Gastrocnemius medialis (tissue), 4 donors: ENCODE measurements around the gene HSPA4. TPM values are rescaled to one million over a fixed set of nuclear protein-coding genes. Genes with fewer than 3 reads are reported as not detected.
A peak's percentile ranks its signal among the peaks of the same experiment; 100 is the strongest.

Experiments used
- ATAC-seq, 2 donors: fragments of 150-250 bp; one replicate each; pipeline ENCODE4 v1.9.1; 2016
- DNase-seq, 2 donors: peaks; one replicate each; pipeline ENCODE4 v3.0.0-alpha.2; 2019
- H3K27ac ChIP-seq, 4 donors: fragments of 200-600 bp; sonication (generic); 1 replicate in 1 of 4; 2 replicates in 3 of 4; pipeline ENCODE4 v1.5.1; 2016 to 2018; ENCODE audit warnings: mild to moderate bottlenecking in 2 of 4, moderate library complexity in 1 of 4
- H3K27me3 ChIP-seq, 3 donors: fragments of 200-600 bp; sonication (generic) in 2 of 3; 1 replicate in 1 of 3; 2 replicates in 2 of 3; pipeline versions ENCODE4 v1.5.1 to v1.6.0; 2016 to 2019; ENCODE audit warnings: mild to moderate bottlenecking in 1 of 3, moderate library complexity in 1 of 3
- H3K36me3 ChIP-seq, 2 donors: fragments of 200-600 bp; sonication (generic) in 1 of 2; one replicate each; pipeline ENCODE4 v1.5.1; 2017 to 2018
- H3K4me1 ChIP-seq, 2 donors: fragments of 200-600 bp; sonication (generic) in 1 of 2; one replicate each; pipeline ENCODE4 v1.5.1; 2016 to 2017; ENCODE audit warnings: mild to moderate bottlenecking in 2 of 2
- H3K4me3 ChIP-seq, 4 donors: fragments of 200-600 bp; sonication (generic) in 3 of 4; 1 replicate in 1 of 4; 2 replicates in 3 of 4; pipeline ENCODE4 v1.5.1; 2016 to 2019; ENCODE audit warnings: mild to moderate bottlenecking in 2 of 4
- H3K9me3 ChIP-seq, 3 donors: fragments of 200-600 bp; sonication (generic) in 2 of 3; 1 replicate in 1 of 3; 2 replicates in 2 of 3; pipeline ENCODE4 v1.5.1; 2016 to 2019
- CTCF ChIP-seq, 5 experiments: fragments of 450-650 bp in 3 of 5; fragments of 200-600 bp in 2 of 5; sonication (generic) in 2 of 5; IDR thresholded peaks in 4 of 5; conservative IDR thresholded peaks in 1 of 5; 1 replicate in 4 of 5; 2 replicates in 1 of 5; pipeline ENCODE4 v1.5.1; 2016 to 2019; ENCODE audit warnings: antibody characterized with exemption in 5 of 5, mild to moderate bottlenecking in 3 of 5, moderate library complexity in 3 of 5
- POLR2A ChIP-seq, 2 donors: fragments of 450-650 bp; IDR thresholded peaks; one replicate each; pipeline ENCODE4 v1.6.1; 2017; ENCODE audit warnings: antibody characterized with exemption in 2 of 2, mild to moderate bottlenecking in 2 of 2, moderate library complexity in 2 of 2
- in situ Hi-C, 4 donors: fragments of 200-750 bp; cut with MboI; loops; one replicate each; pipeline versions ENCODE4 v1.15.0 to v1.8.0; 2017; ENCODE audit warnings: low sequenced_read_pairs in 4 of 4
- intact Hi-C: fragments of 100-400 bp; cut with DNase I; formaldehyde crosslinking; loops from one replicate; pipeline ENCODE4 v1.15.1; 2023; ENCODE audit warnings: low total_unique reads
- total RNA-seq, 4 donors: library from RNA; depleted of rRNA; stranded (reverse); fragments of >200 nt; gene quantifications; one replicate each; pipeline versions ENCODE4 v1.1.0 to v1.2.3, GENCODE V29; 2016

Gene HSPA4
- total RNA-seq, 4 donors from 2014 or later, result 62.6 to 96.4 (median 74.1) TPM

GRCh38 chr5:133113331-133114061, 61.7 kb downstream of the HSPA4 start:
- intact Hi-C loops, result no loop called here
- Histone ChIP-seq H3K27ac (peak overlapping the region; percentile 36 to 76 (median 42)), H3K27me3 (no peaks in the 10 kb centered on the region), H3K36me3 (no peaks in the 10 kb centered on the region), H3K4me3 (no peak overlapping the region), H3K4me1 (peaks cover 43% of the 10 kb centered on the region in 2 donors), H3K9me3 (no peaks in the 10 kb centered on the region)
- in situ Hi-C loops, result loop anchor here in 3 of 4 donors (5.0 to 25.0 kb wide), 3 partner anchors 171 to 749 kb away; no protein-coding TSS in a partner anchor
- DNase-seq (peak in 1 of 2 donors; percentile 61), ATAC-seq (peak; percentile 17 to 64)
- TF ChIP-seq POLR2A (IDR thresholded peaks at IDR 0.05), result no peak
- TF ChIP-seq CTCF (IDR thresholded peaks at IDR 0.05 in 4 of 5, conservative IDR thresholded peaks at IDR 0.05 in 1 of 5), result no peak

- ATAC-seq (no peak), DNase-seq (no peak)
- no peaks in the 10 kb centered on the region for H3K27me3 ChIP-seq
- peaks cover 51 to 52% of the 10 kb centered on the region in 2 donors for H3K4me1 ChIP-seq
- in situ Hi-C loops (loop anchor here in 3 of 4 donors (5.0 to 25.0 kb wide), 3 partner anchors 170 to 748 kb away; no protein-coding TSS in a partner anchor), intact Hi-C loops (no loop called here)
- H3K27ac ChIP-seq, result peak overlapping the region in 2 of 4 donors; percentile 36 to 76
- no peaks in the 10 kb centered on the region for H3K36me3 ChIP-seq
- TF ChIP-seq POLR2A (IDR thresholded peaks at IDR 0.05), result no peak
- TF ChIP-seq CTCF (IDR thresholded peaks at IDR 0.05 in 4 of 5, conservative IDR thresholded peaks at IDR 0.05 in 1 of 5), result no peak
- H3K9me3 ChIP-seq, result no peaks in the 10 kb centered on the region
- H3K4me3 ChIP-seq, result no peak overlapping the region
Observed at GRCh38 chr5:133114166-133114932, 62.5 kb downstream of the HSPA4 start.

GRCh38 chr5:133114933-133115310, 63.1 kb downstream of the HSPA4 start:
- Histone ChIP-seq H3K27me3 (no peaks in the 10 kb centered on the region), H3K9me3 (no peaks in the 10 kb centered on the region), H3K27ac (no peak overlapping the region), H3K4me3 (no peak overlapping the region), H3K36me3 (no peaks in the 10 kb centered on the region), H3K4me1 (peaks cover 54 to 55% of the 10 kb centered on the region in 2 donors)
- in situ Hi-C loops, result loop anchor here (5.0 to 25.0 kb wide), 3 partner anchors 170 to 747 kb away; no protein-coding TSS in a partner anchor
- no peak for TF ChIP-seq POLR2A (IDR thresholded peaks at IDR 0.05)
- no peak for TF ChIP-seq CTCF (IDR thresholded peaks at IDR 0.05 in 4 of 5, conservative IDR thresholded peaks at IDR 0.05 in 1 of 5)
- ATAC-seq (no peak), DNase-seq (no peak)
- intact Hi-C loops, result no loop called here

- in situ Hi-C loops, result loop anchor here in 3 of 4 donors (5.0 to 25.0 kb wide), 3 partner anchors 168 to 746 kb away; no protein-coding TSS in a partner anchor
Observed at GRCh38 chr5:133116601-133117000, 64.8 kb downstream of the HSPA4 start.

More at GRCh38 chr5:133116601-133117000, 64.8 kb downstream of the HSPA4 start:
- Histone ChIP-seq H3K27ac (peak overlapping the region; percentile 92 to 95 (median 94)), H3K36me3 (no peaks in the 10 kb centered on the region), H3K4me3 (no peak overlapping the region), H3K4me1 (peaks cover 56 to 63% of the 10 kb centered on the region in 2 donors), H3K27me3 (no peaks in the 10 kb centered on the region), H3K9me3 (no peaks in the 10 kb centered on the region)
- TF ChIP-seq POLR2A (IDR thresholded peaks at IDR 0.05) (no peak), CTCF (IDR thresholded peaks at IDR 0.05 in 4 of 5, conservative IDR thresholded peaks at IDR 0.05 in 1 of 5) (no peak)
- DNase-seq (no peak), ATAC-seq (no peak)
- intact Hi-C loops, result no loop called here
